Endothelial cell (in vitro differentiated cells): ENCODE measurements around the gene LRTM2. TPM values are rescaled to one million over a fixed set of nuclear protein-coding genes. Genes with fewer than 3 reads are reported as not detected.

Source experiments
- DNase-seq: peaks from one replicate; pipeline ENCODE4 v3.0.0; 2021; ENCODE audit warnings: low spot score
- H3K27ac Mint-ChIP-seq: one replicate; pipeline ENCODE4 v1.8.0; 2021; ENCODE audit warnings: mixed read lengths, inconsistent platforms; ENCODE audit not compliant: unreplicated experiment
- H3K27me3 Mint-ChIP-seq: one replicate; pipeline ENCODE4 v1.8.0; 2021; ENCODE audit warnings: mild to moderate bottlenecking, moderate library complexity, mixed read lengths, inconsistent platforms; ENCODE audit not compliant: unreplicated experiment
- H3K36me3 Mint-ChIP-seq: one replicate; pipeline ENCODE4 v1.8.0; 2021; ENCODE audit warnings: mild to moderate bottlenecking, low read depth, mixed read lengths, inconsistent platforms; ENCODE audit not compliant: unreplicated experiment
- H3K4me1 Mint-ChIP-seq: one replicate; pipeline ENCODE4 v1.8.0; 2021; ENCODE audit warnings: mild to moderate bottlenecking, mixed read lengths, inconsistent platforms; ENCODE audit not compliant: unreplicated experiment
- H3K4me3 Mint-ChIP-seq: one replicate; pipeline ENCODE4 v1.8.0; 2021; ENCODE audit warnings: mild to moderate bottlenecking, mixed read lengths, inconsistent platforms; ENCODE audit not compliant: unreplicated experiment
- H3K9me3 Mint-ChIP-seq: one replicate; pipeline ENCODE4 v1.8.0; 2021; ENCODE audit warnings: mixed read lengths, inconsistent platforms; ENCODE audit not compliant: unreplicated experiment
- CTCF ChIP-seq: fragments of 200-600 bp; sonication (generic); IDR thresholded peaks from one replicate; pipeline ENCODE4 v1.5.0; 2021; ENCODE audit warnings: antibody characterized with exemption; ENCODE audit not compliant: unreplicated experiment
- total RNA-seq: library from RNA; stranded (reverse); fragmentation: NEBNext Ultra II Directional; extraction: Animal tissue kit (Norgen Biotek cat#: 25700); gene quantifications from one replicate; pipeline ENCODE4 v1.2.1, GENCODE V29; 2021; ENCODE audit not compliant: unreplicated experiment

Gene LRTM2
- total RNA-seq, 1 donor from 2014 or later: not detected

- Mint-ChIP-seq H3K27me3 (peaks cover 7% of the 10 kb centered on the region), H3K9me3 (no peaks in the 10 kb centered on the region), H3K4me1 (no peaks in the 10 kb centered on the region), H3K36me3 (no peaks in the 10 kb centered on the region), H3K27ac (no peak overlapping the region), H3K4me3 (no peak overlapping the region)
- no peak for DNase-seq
- no peak for TF ChIP-seq CTCF
Measured at GRCh38 chr12:1865284-1865866, 45.0 kb downstream of the LRTM2 start.

- no peaks in the 10 kb centered on the region for H3K9me3 Mint-ChIP-seq
- no peaks in the 10 kb centered on the region for H3K4me1 Mint-ChIP-seq
- peaks cover 8% of the 10 kb centered on the region for H3K27me3 Mint-ChIP-seq
- no peak overlapping the region for H3K4me3 Mint-ChIP-seq
- no peak for DNase-seq
- H3K27ac Mint-ChIP-seq: no peak overlapping the region
- TF ChIP-seq CTCF: no peak
- H3K36me3 Mint-ChIP-seq: no peaks in the 10 kb centered on the region
Measured at GRCh38 chr12:1869145-1869544, 48.8 kb downstream of the LRTM2 start.

GRCh38 chr12:1870086-1870485 is 49.7 kb downstream of the LRTM2 start:
- Mint-ChIP-seq H3K9me3 (no peaks in the 10 kb centered on the region), H3K4me1 (no peaks in the 10 kb centered on the region), H3K36me3 (no peaks in the 10 kb centered on the region), H3K27ac (no peak overlapping the region), H3K4me3 (no peak overlapping the region), H3K27me3 (peaks cover 8% of the 10 kb centered on the region)
- TF ChIP-seq CTCF: no peak
- no peak for DNase-seq

- no peaks in the 10 kb centered on the region for H3K9me3 Mint-ChIP-seq
- H3K36me3 Mint-ChIP-seq: no peaks in the 10 kb centered on the region
- H3K27me3 Mint-ChIP-seq: peaks cover 6% of the 10 kb centered on the region
- no peaks in the 10 kb centered on the region for H3K4me1 Mint-ChIP-seq
- H3K27ac Mint-ChIP-seq: no peak overlapping the region
- no peak for TF ChIP-seq CTCF
- no peak overlapping the region for H3K4me3 Mint-ChIP-seq
- DNase-seq: no peak
Measured at GRCh38 chr12:1870998-1871917, 50.9 kb downstream of the LRTM2 start.

GRCh38 chr12:1872001-1872400 is 51.6 kb downstream of the LRTM2 start:
- DNase-seq: no peak
- Mint-ChIP-seq H3K4me3 (no peak overlapping the region), H3K4me1 (no peaks in the 10 kb centered on the region), H3K36me3 (peaks cover 3% of the 10 kb centered on the region), H3K9me3 (no peaks in the 10 kb centered on the region), H3K27me3 (peaks cover 6% of the 10 kb centered on the region), H3K27ac (no peak overlapping the region)
- no peak for TF ChIP-seq CTCF
